Hematopoietic multipotent progenitor cell treated with erythropoietin and hydrocortisone succinate and interleukin-3 and kit ligand, for 6 days (in vitro differentiated cells): ENCODE data around the gene C1QTNF1.
"Not testable (repeated sequence)": the region's sequence is repeated elsewhere in the genome, so short reads cannot be mapped to it uniquely, and the experiment has no call there.

Experiments used
- DNase-seq: peaks from one replicate; pipeline ENCODE4 v3.0.0-alpha.2; 2015

C1QTNF1 gene

DNA sequence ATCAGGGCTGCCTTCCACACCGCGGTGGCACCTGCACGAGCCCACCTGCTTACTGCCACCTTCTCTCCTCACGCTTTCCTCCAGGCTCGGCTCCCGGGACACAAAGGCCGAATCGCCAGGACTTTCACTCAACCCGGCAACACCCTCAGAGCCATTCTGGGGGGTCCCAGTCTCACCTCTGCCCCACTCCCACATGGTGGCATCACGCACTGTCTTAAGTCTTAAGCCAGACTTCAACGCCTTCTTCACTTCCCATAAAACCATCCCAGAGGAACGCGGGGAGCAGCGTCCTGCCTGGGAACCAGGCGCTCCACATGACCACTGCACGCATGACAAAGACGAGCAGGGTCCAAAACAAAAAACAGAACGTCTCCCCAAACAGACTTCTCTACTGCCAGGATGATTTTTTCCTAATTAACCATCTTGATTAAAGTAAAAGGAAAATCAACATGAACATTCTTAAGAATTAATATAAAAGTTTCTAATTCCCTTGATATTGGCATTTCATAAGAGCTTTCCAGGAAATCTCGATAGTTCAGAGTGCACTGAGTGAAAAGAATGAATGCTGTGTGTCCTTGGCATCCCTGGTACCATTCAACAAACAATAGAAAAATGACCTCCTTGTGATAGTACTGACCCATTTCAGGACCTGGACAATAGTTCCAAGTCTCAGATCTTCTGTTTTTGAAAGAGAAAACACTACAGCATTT is 17.0 kb upstream of the C1QTNF1 start:
- no peak for DNase-seq

DNA sequence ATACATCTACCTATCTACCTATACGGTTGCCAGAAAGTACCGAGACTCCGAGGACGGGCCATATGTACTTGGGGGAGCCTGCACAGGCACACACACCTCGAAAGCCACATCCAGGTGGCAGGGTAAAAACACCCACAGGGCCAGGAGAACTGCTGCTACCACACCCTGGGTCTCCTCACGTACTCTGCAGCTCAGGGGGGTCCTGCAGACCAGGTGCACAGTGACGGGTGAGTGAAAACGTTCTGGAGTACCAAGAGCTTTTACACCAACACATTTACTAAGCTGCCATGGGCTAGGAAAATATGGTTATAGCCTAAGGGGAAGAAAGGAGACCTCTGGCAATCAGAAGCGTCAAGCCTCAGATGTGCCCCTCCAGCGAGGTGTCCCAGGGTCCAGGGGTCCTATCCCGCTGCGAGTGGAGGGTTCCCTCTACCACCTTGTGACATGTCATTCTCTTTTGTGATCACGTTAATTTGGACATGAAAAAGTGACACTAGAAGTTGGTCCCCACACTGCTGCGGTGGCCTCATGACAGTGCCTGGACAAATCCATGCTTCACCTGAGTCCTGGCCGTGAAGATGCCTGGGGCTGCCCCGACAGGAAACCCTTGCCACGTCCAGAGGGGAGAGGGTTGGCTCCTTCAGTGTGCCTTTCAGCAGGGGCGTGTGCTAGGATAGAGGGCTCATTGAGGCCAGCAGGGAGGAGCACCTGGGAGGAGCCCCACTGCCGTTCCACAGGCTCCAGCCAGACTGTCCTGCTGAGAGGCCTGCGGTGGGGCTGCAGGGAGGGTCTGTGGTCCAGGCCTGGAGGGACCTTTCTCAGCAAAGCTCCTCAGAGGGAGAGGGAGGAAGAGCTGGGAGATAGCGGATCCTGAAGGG is 16.2 kb upstream of the C1QTNF1 start:
- DNase-seq = peak; percentile 33

DNA sequence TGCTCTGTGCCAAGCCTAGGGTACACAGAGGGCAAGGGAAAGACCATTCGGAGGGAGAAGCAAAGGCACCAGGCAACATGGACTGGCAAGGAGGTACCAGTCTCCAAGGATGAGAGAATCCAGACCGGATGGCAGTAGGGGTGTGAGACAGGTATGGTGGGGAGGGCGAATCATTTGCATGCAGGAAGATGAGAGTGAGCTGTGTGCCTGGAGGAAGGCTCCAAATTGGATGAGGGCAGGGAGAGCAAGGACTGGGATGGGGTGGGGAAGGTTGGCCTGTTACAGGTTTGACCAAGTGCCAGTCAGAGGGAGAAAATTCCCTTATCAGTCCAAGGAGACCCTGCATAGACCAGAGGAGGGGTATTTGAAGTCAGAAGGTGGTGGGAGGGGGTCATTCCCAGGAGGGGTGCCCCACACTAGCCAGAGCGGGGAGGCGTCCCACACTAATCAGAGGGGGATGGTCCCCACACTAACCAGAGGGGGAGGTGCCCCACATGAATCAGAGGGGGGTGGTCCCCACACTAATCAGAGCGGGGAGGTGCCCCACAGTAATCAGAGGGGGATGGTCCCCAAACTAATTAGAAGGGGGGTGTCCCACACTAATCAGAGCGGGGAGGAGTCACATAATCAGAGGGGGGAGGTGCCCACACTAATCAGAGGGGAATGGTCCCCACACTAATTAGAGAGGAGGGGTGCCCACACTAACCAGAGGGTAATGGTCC is 15.1 kb upstream of the C1QTNF1 start:
- DNase-seq = no peak

DNA sequence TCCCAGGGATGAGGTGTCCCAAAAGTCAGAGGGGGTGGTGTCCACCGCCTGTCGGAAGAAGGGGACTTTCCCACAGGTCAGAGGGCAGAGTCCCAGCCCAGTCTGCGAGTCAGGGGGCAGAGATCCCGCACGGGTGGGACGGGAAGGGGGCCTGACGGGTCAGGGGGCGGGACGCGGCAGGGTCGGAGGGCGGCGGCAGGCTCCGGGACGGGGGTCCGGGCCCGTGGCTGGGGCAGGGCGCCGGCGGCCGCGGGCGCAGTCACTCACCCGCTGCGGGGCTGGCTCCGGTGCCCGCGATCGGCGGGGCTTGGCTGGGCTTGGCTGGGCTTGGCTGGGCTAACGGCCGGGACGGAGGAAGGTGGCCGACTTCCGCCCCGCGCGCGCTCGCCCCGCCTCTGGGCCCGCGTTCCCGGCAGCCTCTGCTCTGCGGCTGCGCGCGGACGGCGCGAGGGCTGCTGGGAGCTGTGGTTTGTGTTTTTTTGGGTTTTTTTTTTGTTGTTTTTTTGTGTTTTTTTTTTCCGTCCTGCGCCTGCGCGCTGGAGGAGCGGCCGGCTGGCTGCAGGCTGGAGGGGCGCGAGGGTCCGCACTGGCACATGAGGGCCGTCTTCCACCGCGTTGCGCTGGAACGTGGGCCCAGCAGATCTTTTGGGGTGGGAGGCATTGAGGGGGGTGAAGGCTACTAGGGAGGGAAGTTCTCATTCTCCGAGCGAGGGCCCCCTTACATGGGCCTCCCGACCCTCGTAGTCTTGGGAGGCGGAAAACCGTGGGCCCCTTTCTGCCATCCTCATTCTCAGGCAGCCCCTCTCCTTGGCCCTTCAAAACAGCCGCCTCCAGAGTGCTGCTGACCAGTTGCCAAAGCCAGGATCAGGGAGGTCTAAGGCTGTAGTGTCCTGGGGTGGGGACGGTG is 14.3 kb upstream of the C1QTNF1 start, which contains the start of gene CANT1:
CANT1 (minus strand) TSS at position 368 of the 907 bp plus-strand sequence. CDS start 12,142 bp downstream, outside the sequence.
- peak; percentile 91 for DNase-seq

DNA sequence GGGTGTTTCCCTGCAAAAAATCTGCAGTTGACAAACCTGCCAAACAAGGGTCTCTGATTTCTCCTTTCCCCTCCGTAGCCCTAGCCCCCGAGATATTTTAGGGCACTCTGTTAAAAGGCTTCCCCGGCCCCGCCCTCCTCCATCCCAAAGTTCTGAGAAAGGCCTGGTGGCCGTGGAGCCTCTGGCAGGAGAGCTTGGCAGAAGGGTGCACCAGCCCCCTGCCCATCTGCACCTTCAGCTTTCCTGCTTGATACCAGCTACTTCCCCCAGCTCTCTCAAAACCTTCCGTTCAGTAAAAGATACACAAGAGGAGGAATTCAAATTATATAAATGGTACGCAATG is 13.7 kb upstream of the C1QTNF1 start:
- DNase-seq = no peak

DNA sequence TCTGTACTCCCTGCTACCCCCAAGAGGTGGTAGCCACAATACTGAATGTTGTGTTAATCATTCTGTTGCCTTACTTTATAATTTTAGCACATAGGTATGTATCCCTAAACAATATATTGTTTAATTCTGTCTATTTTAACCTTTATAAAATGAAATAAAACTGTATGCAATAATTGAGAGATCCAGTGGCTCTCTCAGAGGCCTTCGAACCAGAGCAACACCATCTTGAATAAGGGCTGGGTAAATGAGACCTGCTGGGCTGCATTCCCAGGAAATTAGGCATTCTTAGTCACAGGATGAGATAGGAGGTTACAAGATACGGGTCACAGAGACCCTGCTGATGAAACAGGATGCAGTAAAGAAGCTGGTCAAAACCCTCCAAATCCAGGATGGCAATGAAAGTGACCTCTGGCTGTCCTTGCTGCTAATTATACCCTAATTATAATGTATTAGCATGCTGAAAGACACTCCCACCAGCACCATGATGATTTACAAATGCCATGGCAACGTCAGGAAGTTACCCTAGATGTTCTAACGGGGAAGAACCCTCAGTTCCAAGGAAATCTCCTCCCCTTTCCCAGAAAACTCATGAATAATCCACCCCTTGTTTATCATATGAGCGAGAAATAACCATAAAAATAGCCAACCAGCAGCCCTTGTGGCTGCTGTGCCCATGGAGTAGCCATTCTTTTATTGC is 12.4 kb upstream of the C1QTNF1 start:
- no peak for DNase-seq

DNA sequence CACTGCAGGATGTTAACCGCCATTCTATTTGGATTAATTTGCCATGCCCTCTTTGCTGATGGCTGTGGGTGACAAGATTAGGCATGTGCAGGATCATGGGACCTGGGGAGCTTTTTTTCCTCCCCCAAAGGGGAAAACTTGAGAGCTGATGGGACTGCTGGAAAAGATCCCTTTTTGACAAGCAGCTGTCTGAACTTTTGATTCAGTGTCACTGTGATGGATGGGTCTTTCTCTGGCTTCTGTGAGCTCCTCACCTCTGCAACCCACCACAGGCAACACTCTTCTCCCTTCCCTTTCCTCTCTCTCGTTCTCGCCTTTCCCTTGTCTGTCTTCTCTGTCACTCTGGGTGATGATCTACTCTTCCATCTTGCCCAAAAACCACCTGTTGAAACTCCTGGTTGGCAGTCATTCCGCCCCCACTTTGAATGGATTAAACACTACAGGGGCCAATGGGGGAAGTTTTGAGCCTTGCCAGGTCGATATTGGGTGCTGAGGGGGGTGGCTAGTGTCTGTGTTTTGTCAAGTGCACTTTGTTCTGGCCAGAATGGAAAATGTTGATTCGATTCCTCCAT is 11.3 kb upstream of the C1QTNF1 start:
- no peak for DNase-seq

DNA sequence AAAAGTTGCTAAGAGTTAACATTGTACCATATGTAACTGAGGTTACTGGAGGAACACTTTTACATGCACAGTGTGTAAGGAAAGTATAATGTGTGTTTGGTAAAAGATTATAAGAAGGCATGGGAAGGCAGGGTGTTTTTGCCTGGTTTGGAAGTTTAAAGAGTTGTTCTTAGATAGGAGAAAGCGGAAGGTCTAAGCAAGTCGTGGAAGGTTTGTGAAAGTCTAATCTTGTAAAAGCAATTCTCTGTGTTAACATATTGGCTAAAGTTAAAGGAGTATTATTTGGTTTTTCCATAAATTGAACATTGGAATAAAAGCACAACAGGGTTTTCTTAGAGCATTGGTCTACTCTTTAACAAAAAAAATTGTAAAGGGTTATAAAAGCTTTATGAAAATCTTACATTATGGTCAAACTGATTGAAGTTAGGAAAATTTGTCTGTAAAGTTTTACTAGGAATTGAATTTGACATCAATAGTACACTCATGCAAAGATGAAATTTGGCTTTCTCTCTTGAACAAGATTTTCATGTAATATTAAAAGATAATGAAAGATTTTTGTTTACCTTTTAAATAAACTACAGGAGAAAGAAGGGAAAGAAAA is 9.7 kb upstream of the C1QTNF1 start:
- DNase-seq = no peak

DNA sequence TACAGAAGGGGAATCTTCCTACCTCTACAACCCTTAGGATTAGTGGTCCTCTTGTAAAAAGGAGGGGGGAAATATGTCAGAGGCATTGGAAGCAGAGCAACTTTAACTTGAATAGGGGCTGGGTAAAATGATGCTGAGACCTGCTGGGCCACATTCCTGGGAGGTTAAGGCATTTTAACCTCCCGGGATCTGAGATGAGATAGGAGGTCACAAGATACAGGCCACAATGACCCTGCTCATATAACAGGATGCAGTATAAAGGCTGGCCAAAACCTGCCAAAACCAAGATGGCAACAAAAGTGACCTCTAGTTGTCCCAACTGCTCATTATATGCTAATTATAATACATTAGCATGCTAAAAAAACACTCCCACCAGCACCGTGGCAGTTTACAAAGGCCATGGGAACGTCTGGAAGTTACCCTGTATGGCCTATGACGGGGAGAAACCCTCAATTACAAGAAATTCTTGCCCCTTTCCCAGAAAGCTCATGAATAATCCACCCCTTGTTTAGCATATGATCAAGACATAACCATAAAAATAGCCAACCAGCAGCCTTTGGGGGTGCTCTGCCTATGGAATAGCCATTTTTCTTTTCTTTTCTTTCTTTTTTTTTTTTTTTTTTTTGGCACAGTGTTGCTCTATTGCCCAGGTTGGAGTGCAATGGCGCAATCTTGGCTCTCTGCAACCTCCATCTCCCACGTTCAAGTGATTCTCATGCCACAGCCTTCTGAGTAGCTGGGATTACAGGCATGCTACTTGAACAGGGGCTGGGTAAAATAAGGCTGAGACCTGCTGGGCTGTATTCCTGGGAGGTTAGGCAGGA is 6.2 kb upstream of the C1QTNF1 start:
- no peak for DNase-seq

DNA sequence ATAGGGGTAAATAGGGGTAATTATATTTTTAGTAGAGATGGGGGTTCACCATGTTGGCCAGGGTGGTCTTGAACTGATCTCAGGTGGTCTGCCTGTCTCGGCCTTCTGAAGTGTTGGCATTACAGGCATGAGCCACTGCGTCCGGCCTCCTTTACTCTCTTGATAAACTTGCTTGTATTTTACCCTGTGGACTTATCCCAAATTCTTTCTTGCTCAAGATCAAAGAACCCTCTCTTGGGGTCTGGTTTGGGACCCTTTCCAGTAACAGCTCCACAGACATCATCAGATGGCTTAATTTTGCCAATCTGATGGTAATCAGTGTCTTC is 5.6 kb upstream of the C1QTNF1 start:
- no peak for DNase-seq

DNA sequence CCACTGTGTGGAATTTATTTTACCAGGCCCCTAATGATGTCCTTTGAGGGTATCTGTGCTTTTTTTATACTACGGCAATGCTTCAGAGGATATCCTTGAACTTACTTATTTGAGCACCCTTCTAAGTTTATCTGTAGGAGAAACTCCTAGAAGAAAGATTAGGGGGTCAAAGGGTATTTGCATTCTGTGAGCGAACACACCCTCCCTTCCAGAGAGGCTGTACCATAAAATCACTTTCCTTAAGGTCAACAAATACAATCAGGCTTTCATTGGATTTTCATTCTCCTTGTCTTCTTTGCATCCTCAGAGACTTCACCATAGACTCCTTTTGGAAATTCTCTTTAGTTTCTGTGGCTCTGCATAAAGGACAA is 4.7 kb upstream of the C1QTNF1 start:
- no peak for DNase-seq

DNA sequence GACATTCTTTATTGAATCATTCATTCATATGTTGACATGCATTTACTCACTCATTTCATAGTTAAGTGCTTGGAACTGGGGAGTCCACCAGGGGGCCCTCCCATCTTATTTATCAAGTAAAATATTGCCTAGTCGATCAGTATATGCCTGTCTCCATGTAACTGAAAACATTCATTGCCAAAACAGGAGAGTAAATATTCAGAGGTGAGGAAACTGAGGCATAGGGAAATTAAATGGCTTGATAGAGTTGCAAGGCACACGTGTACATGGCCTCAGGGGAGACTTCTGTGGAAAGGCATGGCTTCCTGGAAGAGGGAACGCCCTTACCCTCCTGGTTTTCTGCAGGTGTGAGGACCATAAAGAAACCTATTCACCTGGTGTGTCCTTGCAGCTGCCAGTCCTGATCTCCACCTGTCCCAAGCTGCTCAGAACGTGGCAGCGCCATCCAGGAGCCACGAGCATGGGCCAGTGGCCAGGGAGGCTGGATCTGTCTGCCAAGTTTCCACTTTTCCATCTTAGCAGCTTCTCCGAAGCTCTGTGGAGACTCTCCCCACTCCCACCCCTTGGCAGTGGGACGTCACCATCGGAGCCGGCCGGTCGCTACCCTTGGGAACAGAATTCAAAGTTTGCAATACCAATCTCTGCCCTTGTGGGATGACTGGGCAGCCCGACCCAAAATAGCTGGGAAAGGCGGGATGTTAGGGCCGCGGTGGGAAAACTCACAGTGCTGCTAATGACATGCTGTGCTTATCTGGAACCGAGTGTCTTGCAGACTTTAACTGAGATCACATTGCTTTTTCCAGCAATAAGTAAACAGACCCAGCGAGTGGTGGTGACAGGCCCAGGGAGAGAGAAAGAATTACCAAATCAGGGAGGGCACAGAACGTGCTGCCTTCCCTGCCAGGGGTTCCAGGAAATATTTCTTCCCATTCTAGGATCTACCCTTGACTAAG is 4.1 kb upstream of the C1QTNF1 start:
- peak; percentile 84 for DNase-seq

DNA sequence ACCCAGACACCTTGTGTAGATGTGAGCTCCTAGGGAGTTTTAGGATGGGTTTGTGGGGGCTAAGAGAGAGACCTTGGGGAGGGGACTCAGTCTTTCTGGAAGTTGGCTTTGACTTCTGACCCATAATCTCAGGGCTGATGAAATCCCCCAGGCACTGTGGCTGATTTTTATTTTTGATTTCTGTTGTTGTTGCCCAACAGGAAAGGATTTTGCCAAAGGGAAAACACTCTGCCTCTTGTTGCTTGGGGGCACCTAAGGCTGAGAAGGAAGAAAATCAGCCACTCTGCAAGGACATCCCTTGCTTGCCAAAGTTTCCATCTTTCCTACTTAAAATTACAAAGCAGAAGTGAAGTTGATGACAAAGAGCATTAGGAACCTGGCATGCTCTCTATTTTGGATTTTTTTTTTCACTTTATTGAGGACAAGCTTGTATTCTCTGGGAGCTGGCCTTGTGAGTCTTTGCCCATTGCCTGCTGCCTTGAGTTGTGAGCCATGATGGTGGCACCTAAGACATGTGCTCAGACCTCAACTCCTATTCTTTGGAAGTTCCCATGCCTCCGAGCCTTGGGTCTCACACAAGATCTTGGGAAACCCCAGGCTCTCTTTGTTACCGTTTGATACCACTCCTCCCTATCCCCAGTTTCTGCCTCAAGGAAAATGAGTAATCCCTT is 3.2 kb upstream of the C1QTNF1 start:
- DNase-seq = no peak

DNA sequence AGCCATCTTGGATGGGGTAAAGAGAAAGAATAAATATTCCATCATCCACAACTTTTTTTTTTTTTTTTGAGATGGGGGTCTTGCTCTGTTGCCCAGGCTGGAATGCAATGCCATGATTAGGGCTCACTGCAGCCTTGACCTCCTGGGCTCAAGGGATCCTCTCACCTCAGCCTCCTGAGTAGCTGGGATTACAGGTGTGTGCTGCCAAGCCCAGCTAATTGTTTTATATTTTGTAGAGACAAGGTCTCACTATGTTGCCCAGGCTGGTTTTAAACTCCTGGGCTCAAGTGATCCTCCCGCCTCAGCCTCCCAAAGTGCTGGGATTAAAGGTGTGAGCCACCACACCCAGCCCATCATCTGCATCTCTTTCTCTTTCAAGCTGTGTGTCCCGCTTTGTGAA is 2.0 kb upstream of the C1QTNF1 start:
- not testable (repeated sequence) for DNase-seq

DNA sequence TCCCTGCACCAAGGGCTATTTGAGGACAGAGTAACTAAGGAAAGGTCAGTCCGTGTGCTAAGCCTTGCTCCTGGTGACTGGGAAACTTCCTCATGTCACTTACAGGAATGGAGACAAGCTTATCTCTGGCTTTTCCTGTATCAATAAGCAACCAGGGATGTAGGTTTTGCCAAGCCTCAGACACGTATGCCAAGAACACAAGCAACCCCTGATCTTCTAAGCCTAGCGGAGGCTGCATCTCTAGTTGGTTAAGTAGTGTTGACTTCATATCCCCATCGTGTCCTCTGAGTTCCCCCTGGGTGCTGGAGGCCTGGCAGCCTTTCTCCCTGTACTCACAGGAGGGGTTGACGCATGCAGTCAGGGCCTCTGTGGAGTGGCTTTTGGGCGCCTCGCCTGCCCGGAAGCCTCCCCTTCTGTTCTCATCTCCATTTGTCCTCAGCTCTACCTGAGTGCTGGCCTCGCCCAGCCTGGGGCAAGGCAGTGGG is 1.4 kb upstream of the C1QTNF1 start:
- no peak for DNase-seq

DNA sequence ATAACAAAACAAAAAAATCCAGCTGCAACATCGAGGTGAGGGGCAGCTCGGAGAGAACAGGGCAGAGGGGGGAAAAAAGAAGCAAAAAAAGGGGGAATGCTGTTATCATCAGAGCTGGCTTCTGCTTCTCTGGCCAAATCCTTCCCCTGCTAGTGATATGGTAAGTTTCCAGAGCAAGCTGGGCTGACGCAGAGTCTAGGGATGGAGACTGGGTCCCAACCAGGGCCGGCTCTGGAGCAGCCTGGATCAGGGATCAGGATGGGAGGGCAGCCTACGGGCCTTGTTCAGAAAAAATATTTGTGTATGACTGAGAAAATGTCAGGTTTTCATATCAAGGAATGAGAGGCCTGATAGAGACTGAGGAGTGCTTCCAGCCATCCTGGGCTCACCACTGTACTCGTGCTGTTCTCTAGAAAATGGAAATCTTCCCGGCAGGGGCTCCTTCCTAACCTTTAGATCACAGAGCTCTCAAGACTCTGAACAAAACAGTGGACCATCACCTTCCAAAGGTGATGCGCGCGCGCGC is 726 bp upstream of the C1QTNF1 start:
- DNase-seq = no peak

DNA sequence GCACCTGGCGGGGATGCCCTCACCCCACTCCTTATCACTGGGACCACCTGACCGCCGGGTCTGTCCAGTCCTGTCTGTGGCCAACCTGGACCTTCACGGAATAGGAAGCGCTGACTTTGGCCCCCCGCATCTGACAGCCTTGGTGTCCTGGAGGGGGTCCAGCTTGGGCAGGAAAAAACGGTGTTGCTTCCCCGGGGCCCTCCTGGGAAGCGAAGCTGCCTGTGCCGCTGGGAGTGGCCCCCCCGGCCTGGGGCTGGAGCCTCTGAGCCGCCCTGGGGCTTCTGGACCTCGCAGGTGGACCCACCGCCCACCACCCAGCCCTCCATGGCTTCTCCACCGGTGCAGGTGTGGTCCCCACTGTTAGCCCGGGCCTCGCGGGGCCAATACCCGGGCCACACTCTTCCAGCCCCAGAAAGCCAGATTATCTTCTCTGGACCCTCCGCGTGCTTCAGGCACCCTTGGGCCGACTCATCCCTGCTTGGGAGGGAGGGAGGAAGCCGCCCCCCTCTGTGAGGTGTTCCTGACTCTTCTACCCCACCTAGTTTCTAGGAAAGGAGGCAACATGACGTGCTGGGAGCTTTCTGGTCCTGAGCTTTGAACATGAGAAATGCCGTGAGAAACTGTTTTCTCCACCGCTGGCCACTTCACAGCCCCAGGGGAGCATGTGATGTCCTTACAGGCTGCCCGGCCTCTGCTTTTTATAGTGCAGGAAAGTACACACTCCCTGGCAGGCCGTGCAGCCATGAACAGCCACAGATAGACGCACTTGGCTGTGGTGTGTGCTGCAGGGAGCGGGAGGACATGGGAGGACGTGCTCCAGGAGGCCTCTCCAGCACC is 1.1 kb downstream of the C1QTNF1 start:
- no peak for DNase-seq
